HL-60 (cell line): ENCODE data around the gene HAL.

Experiments
- DNase-seq, 2 experiments: peaks; one replicate each; pipeline ENCODE4 v3.0.0-alpha.2; 2010 to 2020; ENCODE audit warnings: low read depth in 1 of 2, low spot score in 1 of 2
- H3K27ac ChIP-seq: fragments of 250-450 bp; sonication (Bioruptor Pico); replicated peaks from 2 replicates; pipeline ENCODE4 v1.5.1; 2020; ENCODE audit warnings: mild to moderate bottlenecking, moderate library complexity
- H3K27me3 ChIP-seq: fragments of 250-450 bp; sonication (Bioruptor Pico); 2 replicates; pipeline ENCODE4 v1.5.1; 2021; ENCODE audit warnings: mild to moderate bottlenecking, moderate library complexity; ENCODE audit not compliant: insufficient read depth, poor library complexity, severe bottlenecking
- H3K4me3 ChIP-seq: replicated peaks from 2 replicates; pipeline ENCODE4 v1.5.1; 2011; ENCODE audit warnings: mild to moderate bottlenecking, control low read depth, low read length; ENCODE audit not compliant: insufficient read depth
- GABPA ChIP-seq: IDR thresholded peaks from 2 replicates; pipeline ENCODE4 v1.6.1; 2012; ENCODE audit warnings: low read depth
- POLR2AphosphoS5 ChIP-seq: IDR thresholded peaks from 2 replicates; pipeline ENCODE4 v1.6.1; 2012; ENCODE audit warnings: low read depth
- SPI1 ChIP-seq: IDR thresholded peaks from 2 replicates; pipeline ENCODE4 v1.6.1; 2012; ENCODE audit warnings: low read depth, mild to moderate bottlenecking, borderline replicate concordance
- TF ChIP-seq, protein P1 (sequence below): IDR thresholded peaks from 2 replicates; pipeline ENCODE4 v1.6.1; 2012; ENCODE audit warnings: low read depth; ENCODE audit not compliant: insufficient replicate concordance
- TF ChIP-seq, protein P2 (sequence below): IDR thresholded peaks from one replicate; pipeline ENCODE4 v1.5.1; 2011; ENCODE audit warnings: low read length, control low read depth, inconsistent platforms; ENCODE audit not compliant: insufficient read depth

Gene HAL

DNA sequence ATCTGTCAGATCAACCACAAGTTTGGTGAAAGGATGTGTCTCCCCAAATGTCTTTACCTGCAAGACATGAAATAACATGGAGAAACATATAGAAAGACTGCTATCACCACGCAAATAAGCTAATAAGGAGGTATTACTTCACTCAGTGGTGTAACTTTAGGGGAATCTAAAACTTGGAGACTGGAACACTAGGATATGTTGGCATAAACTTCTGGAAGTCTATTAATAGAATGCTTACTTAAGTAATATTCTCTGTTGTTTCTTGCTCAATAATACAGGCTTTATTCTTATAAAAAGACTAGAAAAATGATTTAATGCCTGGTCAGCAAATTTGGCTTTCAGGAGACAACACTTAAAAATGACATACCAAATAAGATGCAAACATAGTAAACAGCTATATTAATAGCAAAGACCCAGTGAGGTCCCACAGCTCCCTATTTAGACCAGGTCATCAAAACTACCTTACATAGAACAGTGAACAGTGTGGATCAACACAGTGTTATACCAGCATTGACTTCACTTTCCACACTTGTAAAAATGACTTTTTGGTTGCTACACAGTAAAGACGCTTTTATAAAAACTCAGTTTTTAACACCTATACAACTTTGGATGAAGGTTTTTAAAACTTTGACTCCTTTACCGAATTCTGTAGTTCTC lies 18.9 kb upstream of the HAL start:
- no peak for DNase-seq
- TF ChIP-seq POLR2AphosphoS5 (no peak), GABPA (no peak), SPI1 (no peak)
- TF ChIP-seq, protein P1, sequence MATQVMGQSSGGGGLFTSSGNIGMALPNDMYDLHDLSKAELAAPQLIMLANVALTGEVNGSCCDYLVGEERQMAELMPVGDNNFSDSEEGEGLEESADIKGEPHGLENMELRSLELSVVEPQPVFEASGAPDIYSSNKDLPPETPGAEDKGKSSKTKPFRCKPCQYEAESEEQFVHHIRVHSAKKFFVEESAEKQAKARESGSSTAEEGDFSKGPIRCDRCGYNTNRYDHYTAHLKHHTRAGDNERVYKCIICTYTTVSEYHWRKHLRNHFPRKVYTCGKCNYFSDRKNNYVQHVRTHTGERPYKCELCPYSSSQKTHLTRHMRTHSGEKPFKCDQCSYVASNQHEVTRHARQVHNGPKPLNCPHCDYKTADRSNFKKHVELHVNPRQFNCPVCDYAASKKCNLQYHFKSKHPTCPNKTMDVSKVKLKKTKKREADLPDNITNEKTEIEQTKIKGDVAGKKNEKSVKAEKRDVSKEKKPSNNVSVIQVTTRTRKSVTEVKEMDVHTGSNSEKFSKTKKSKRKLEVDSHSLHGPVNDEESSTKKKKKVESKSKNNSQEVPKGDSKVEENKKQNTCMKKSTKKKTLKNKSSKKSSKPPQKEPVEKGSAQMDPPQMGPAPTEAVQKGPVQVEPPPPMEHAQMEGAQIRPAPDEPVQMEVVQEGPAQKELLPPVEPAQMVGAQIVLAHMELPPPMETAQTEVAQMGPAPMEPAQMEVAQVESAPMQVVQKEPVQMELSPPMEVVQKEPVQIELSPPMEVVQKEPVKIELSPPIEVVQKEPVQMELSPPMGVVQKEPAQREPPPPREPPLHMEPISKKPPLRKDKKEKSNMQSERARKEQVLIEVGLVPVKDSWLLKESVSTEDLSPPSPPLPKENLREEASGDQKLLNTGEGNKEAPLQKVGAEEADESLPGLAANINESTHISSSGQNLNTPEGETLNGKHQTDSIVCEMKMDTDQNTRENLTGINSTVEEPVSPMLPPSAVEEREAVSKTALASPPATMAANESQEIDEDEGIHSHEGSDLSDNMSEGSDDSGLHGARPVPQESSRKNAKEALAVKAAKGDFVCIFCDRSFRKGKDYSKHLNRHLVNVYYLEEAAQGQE: no peak
- TF ChIP-seq, protein P2, sequence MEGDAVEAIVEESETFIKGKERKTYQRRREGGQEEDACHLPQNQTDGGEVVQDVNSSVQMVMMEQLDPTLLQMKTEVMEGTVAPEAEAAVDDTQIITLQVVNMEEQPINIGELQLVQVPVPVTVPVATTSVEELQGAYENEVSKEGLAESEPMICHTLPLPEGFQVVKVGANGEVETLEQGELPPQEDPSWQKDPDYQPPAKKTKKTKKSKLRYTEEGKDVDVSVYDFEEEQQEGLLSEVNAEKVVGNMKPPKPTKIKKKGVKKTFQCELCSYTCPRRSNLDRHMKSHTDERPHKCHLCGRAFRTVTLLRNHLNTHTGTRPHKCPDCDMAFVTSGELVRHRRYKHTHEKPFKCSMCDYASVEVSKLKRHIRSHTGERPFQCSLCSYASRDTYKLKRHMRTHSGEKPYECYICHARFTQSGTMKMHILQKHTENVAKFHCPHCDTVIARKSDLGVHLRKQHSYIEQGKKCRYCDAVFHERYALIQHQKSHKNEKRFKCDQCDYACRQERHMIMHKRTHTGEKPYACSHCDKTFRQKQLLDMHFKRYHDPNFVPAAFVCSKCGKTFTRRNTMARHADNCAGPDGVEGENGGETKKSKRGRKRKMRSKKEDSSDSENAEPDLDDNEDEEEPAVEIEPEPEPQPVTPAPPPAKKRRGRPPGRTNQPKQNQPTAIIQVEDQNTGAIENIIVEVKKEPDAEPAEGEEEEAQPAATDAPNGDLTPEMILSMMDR: no peak
- no peak overlapping the region for H3K27ac ChIP-seq
- H3K27me3 ChIP-seq: no peaks in the 10 kb centered on the region
- H3K4me3 ChIP-seq: no peak overlapping the region

DNA sequence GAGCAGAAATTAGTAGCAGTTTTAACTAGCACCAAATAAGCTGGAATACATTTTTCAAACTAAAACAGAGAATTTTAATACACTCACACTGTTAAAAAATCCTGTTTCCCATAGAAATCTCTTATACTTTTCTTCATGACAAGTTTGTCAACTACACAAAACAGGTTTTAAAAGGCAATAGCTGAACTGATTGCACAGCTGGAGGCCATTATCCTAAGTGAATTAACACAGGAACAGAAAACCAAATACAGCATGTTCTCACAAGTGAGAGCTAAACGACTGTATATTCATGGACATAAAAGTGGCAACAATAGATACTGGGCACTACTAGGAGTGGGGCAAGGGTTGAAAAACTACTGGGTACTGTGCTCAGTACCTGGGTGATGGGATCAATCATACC lies 11.6 kb upstream of the HAL start:
- TF ChIP-seq SPI1 (no peak), POLR2AphosphoS5 (no peak), GABPA (no peak)
- TF ChIP-seq, protein P1: no peak
- TF ChIP-seq, protein P2: no peak
- H3K27ac ChIP-seq: no peak overlapping the region

DNA sequence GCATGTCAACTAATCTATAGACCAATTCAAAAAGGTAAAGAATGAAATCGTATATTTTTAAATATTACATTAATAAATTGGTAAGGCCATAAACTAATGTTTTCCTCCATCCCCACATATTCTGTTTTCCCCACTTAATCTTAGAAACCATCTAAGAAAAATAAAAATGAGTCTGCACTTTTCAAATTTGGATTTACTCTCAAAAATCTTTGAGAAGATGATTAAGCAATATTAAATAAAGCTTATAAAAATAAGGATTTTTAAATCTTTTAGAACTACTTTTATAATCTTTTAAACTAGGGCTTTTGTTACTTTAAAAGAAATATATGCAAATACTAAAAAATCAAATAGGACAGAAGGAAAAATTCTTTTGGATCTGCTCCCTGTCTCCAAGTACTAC lies 10.6 kb upstream of the HAL start:
- no peaks in the 10 kb centered on the region for H3K27me3 ChIP-seq
- no peak for DNase-seq

More for the DNA sequence above, 11.6 kb upstream of the HAL start:
- no peak for DNase-seq
- Histone ChIP-seq H3K4me3 (no peak overlapping the region), H3K27me3 (no peaks in the 10 kb centered on the region)

More for the DNA sequence above, 10.6 kb upstream of the HAL start:
- no peak overlapping the region for H3K4me3 ChIP-seq
- no peak for TF ChIP-seq GABPA
- TF ChIP-seq SPI1: no peak
- TF ChIP-seq POLR2AphosphoS5: no peak
- TF ChIP-seq, protein P1: no peak
- TF ChIP-seq, protein P2: no peak
- no peak overlapping the region for H3K27ac ChIP-seq
